ENCODE measurements around the gene MATK. TPM values are rescaled to one million over a fixed set of nuclear protein-coding genes. Genes with fewer than 3 reads are reported as not detected.

Gene MATK
- total and polyA plus RNA-seq, 2 experiments from 2014 or later, result not detected

DNA sequence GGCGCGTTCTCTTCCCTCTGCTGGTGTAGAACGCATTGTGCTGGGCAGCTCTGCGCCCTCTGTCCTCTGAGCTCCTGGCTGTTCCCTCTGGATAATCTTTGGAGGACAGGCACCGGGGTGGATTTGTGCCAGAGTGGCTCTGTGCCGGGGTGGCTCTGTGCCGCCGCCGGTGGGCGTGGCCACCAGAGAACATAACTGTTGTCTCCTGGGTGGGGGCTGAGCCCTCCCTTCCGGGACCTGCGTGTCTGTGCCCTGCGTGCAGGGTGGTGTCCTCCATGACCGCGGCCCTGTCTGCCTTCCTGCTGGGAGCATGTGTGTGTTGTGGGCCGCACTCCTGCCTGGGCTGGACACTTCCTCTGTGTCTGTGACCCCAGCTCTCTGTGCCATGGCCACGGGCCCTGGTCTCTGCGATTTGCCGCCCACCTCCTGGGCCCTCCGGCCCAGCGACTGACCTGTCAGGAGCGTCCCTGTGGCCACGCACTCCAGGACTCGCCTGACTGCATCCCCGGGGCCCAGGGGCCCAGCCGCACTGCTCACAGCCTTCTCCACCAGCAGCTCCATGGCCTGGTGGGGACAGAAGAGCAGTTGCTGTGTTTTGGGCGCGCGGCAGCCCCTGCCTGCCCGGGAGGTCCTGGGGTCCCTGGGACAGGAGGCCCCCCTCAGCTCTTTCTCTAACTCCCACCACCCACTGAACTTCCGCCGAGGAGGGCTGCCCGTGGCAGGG is 22.4 kb upstream of the MATK start:
- Histone ChIP-seq H3K9ac (no peak overlapping the region), H3K27me3 (replicated peaks; ENCODE audit: insufficient read depth) (no peaks in the 10 kb centered on the region), H4K20me1 (ENCODE audit: insufficient read depth) (no peaks in the 10 kb centered on the region), H3K9me3 (ENCODE audit: low read depth) (no peaks in the 10 kb centered on the region), H3F3A (ENCODE audit: insufficient read depth) (no peaks in the 10 kb centered on the region), H3K4me3 (no peak overlapping the region), H3K36me3 (ENCODE audit: low read depth) (no peaks in the 10 kb centered on the region), H3K4me1 (ENCODE audit: insufficient read depth) (no peaks in the 10 kb centered on the region), H3K27ac (no peak overlapping the region), H3K79me2 (ENCODE audit: insufficient read depth) (no peaks in the 10 kb centered on the region), H3K4me2 (ENCODE audit: unreplicated experiment) (no peak overlapping the region), H3K9me2 (ENCODE audit: insufficient read depth) (no peaks in the 10 kb centered on the region), H2AFZ (no peak overlapping the region)
- in situ Hi-C loops (cut with MboI), result no loop called here
- no peak for DNase-seq
- WGBS, 2 experiments (ENCODE audit: low coverage in 1 of 2, low lambda C conversion rate in 2 of 2, missing lambda C conversion rate in 2 of 2), result 85 to 87% methylated on average over 31 to 33 of the region's 33 CpGs
- TF ChIP-seq EZH2phosphoT487 (IDR thresholded peaks at IDR 0.05; ENCODE audit: insufficient read depth, low read depth) (no peak), EZH2 (IDR thresholded peaks at IDR 0.05; ENCODE audit: insufficient read depth, poor library complexity, severe bottlenecking) (no peak)

DNA sequence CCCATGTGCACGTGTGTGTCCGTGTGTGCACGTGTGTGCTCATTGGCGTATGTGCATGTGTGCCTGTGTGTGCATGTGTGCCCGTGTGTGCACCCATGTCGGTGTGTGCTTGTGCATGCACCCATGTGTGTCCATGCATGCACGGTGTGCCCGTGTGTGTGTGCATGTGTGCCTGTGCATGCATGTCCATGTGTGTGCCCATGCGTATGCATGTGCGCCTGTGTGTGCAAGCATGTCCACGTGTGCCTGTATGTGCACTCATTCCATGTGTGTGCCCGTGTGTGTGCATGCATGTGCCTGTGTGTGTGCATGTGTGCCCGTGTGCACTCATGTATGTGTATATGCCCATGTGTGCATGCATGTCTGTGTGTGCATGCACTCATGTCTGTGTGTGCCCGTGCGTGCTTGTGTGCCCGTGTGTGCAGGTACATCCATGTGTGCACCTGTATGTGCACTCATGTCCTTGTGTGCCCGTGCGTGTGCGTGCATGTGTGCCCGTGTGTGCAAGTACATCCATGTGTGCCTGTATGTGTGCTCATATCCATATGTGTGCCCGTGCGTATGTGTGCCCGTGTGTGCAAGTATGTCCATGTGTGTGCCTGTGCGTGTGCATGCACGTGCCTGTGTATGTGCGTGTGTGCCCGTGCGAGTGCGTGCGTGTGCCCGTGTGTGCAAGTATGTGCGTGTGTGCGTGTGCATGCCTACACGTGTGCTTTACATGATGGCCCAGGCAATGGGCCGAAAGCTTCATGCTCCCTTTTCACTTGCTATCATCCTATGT is 21.6 kb upstream of the MATK start:
- Histone ChIP-seq H3K9ac (no peak overlapping the region), H3K4me1 (ENCODE audit: insufficient read depth) (no peaks in the 10 kb centered on the region), H3K4me3 (no peak overlapping the region), H3K9me2 (ENCODE audit: insufficient read depth) (no peaks in the 10 kb centered on the region), H2AFZ (no peak overlapping the region), H3K27ac (no peak overlapping the region), H3K79me2 (ENCODE audit: insufficient read depth) (no peaks in the 10 kb centered on the region), H3K4me2 (ENCODE audit: unreplicated experiment) (no peak overlapping the region), H3F3A (ENCODE audit: insufficient read depth) (no peaks in the 10 kb centered on the region), H3K27me3 (replicated peaks; ENCODE audit: insufficient read depth) (no peaks in the 10 kb centered on the region), H4K20me1 (ENCODE audit: insufficient read depth) (no peaks in the 10 kb centered on the region), H3K36me3 (ENCODE audit: low read depth) (no peaks in the 10 kb centered on the region), H3K9me3 (ENCODE audit: low read depth) (no peaks in the 10 kb centered on the region)
- no peak for DNase-seq
- WGBS, 2 experiments (ENCODE audit: low coverage in 1 of 2, low lambda C conversion rate in 2 of 2, missing lambda C conversion rate in 2 of 2), result 86 to 89% methylated on average over 35 of the region's 35 CpGs
- in situ Hi-C loops (cut with MboI), result no loop called here
- TF ChIP-seq EZH2phosphoT487 (IDR thresholded peaks at IDR 0.05; ENCODE audit: insufficient read depth, low read depth) (no peak), EZH2 (IDR thresholded peaks at IDR 0.05; ENCODE audit: insufficient read depth, poor library complexity, severe bottlenecking) (no peak)

- in situ Hi-C loops (cut with MboI), result no loop called here
- no peaks in the 10 kb centered on the region for H3K79me2 ChIP-seq (ENCODE audit: insufficient read depth)
- no peaks in the 10 kb centered on the region for H3K9me2 ChIP-seq (ENCODE audit: insufficient read depth)
- no peak overlapping the region for H3K4me3 ChIP-seq
- no peaks in the 10 kb centered on the region for H4K20me1 ChIP-seq (ENCODE audit: insufficient read depth)
- no peaks in the 10 kb centered on the region for H3K9me3 ChIP-seq (ENCODE audit: low read depth)
- H2AFZ ChIP-seq, result no peak overlapping the region
- no peak overlapping the region for H3K4me2 ChIP-seq (ENCODE audit: unreplicated experiment)
- no peak overlapping the region for H3K27ac ChIP-seq
- TF ChIP-seq EZH2phosphoT487 (IDR thresholded peaks at IDR 0.05; ENCODE audit: insufficient read depth, low read depth), result no peak
- H3K9ac ChIP-seq, result no peak overlapping the region
- H3K4me1 ChIP-seq (ENCODE audit: insufficient read depth), result no peaks in the 10 kb centered on the region
- H3K27me3 ChIP-seq (replicated peaks; ENCODE audit: insufficient read depth), result peaks cover 4% of the 10 kb centered on the region
- no peak for DNase-seq
- WGBS, 2 experiments (ENCODE audit: low coverage in 1 of 2, low lambda C conversion rate in 2 of 2, missing lambda C conversion rate in 2 of 2), result 73 to 80% methylated on average over 19 of the region's 19 CpGs
- no peaks in the 10 kb centered on the region for H3K36me3 ChIP-seq (ENCODE audit: low read depth)
- no peaks in the 10 kb centered on the region for H3F3A ChIP-seq (ENCODE audit: insufficient read depth)
These were observed 20.9 kb upstream of the MATK start for GRCh38 chr19:3807131-3807480.

- Histone ChIP-seq H3K9me2 (ENCODE audit: insufficient read depth) (no peaks in the 10 kb centered on the region), H3K79me2 (ENCODE audit: insufficient read depth) (no peaks in the 10 kb centered on the region), H4K20me1 (ENCODE audit: insufficient read depth) (no peaks in the 10 kb centered on the region), H3K4me3 (no peak overlapping the region), H3K27me3 (replicated peaks; ENCODE audit: insufficient read depth) (peaks cover 16% of the 10 kb centered on the region), H3K4me2 (ENCODE audit: unreplicated experiment) (no peak overlapping the region), H3K36me3 (ENCODE audit: low read depth) (no peaks in the 10 kb centered on the region), H2AFZ (no peak overlapping the region), H3K9me3 (ENCODE audit: low read depth) (no peaks in the 10 kb centered on the region), H3K4me1 (ENCODE audit: insufficient read depth) (no peaks in the 10 kb centered on the region), H3K9ac (no peak overlapping the region), H3F3A (ENCODE audit: insufficient read depth) (no peaks in the 10 kb centered on the region), H3K27ac (no peak overlapping the region)
- no peak for DNase-seq
- 68 to 69% methylated on average over 14 to 29 of the region's 29 CpGs for WGBS, 2 experiments (ENCODE audit: low coverage in 1 of 2, low lambda C conversion rate in 2 of 2, missing lambda C conversion rate in 2 of 2)
- TF ChIP-seq EZH2 (IDR thresholded peaks at IDR 0.05; ENCODE audit: insufficient read depth, poor library complexity, severe bottlenecking) (no peak), EZH2phosphoT487 (IDR thresholded peaks at IDR 0.05; ENCODE audit: insufficient read depth, low read depth) (no peak)
- in situ Hi-C loops (cut with MboI), result no loop called here
These were observed 19.7 kb upstream of the MATK start for GRCh38 chr19:3805859-3806258.

Measured in GM23248 (cell line).